Measurements from ENCODE around the gene MFSD6.

Gene MFSD6

GRCh38 chr2:190538201-190538600 lies 130.0 kb downstream of the MFSD6 start:
- no peak for DNase-seq (ENCODE audit: low read depth)
- no peak overlapping the region for H3K4me3 ChIP-seq (ENCODE audit: low read length)
- no peak for TF ChIP-seq CTCF (IDR thresholded peaks at IDR 0.05; ENCODE audit: insufficient read depth, low read depth, low read length, missing control alignments)

GRCh38 chr2:190540048-190540447 lies 131.9 kb downstream of the MFSD6 start:
- no peak for TF ChIP-seq CTCF (IDR thresholded peaks at IDR 0.05; ENCODE audit: insufficient read depth, low read depth, low read length, missing control alignments)
- DNase-seq (ENCODE audit: low read depth), result peak; percentile 23
- H3K4me3 ChIP-seq (ENCODE audit: low read length), result no peak overlapping the region

- TF ChIP-seq CTCF (IDR thresholded peaks at IDR 0.05; ENCODE audit: insufficient read depth, low read depth, low read length, missing control alignments), result no peak
- H3K4me3 ChIP-seq (ENCODE audit: low read length), result no peak overlapping the region
- DNase-seq (ENCODE audit: low read depth), result no peak
Measured at GRCh38 chr2:190545093-190545492, 136.9 kb downstream of the MFSD6 start.

- no peak for DNase-seq (ENCODE audit: low read depth)
- H3K4me3 ChIP-seq (ENCODE audit: low read length), result no peak overlapping the region
Measured at GRCh38 chr2:190545555-190546385, 137.6 kb downstream of the MFSD6 start.

GRCh38 chr2:190546734-190547133 lies 138.6 kb downstream of the MFSD6 start:
- no peak overlapping the region for H3K4me3 ChIP-seq (ENCODE audit: low read length)
- TF ChIP-seq CTCF (IDR thresholded peaks at IDR 0.05; ENCODE audit: insufficient read depth, low read depth, low read length, missing control alignments), result no peak
- no peak for DNase-seq (ENCODE audit: low read depth)

More at GRCh38 chr2:190545555-190546385, 137.6 kb downstream of the MFSD6 start:
- no peak for TF ChIP-seq CTCF (IDR thresholded peaks at IDR 0.05; ENCODE audit: insufficient read depth, low read depth, low read length, missing control alignments)

- no peak overlapping the region for H3K4me3 ChIP-seq (ENCODE audit: low read length)
- DNase-seq (ENCODE audit: low read depth), result peak; percentile 48
- TF ChIP-seq CTCF (IDR thresholded peaks at IDR 0.05; ENCODE audit: insufficient read depth, low read depth, low read length, missing control alignments), result no peak
Measured at GRCh38 chr2:190547886-190548285, 139.7 kb downstream of the MFSD6 start.

GRCh38 chr2:190550137-190550536 lies 142.0 kb downstream of the MFSD6 start:
- no peak for TF ChIP-seq CTCF (IDR thresholded peaks at IDR 0.05; ENCODE audit: insufficient read depth, low read depth, low read length, missing control alignments)
- no peak for DNase-seq (ENCODE audit: low read depth)
- no peak overlapping the region for H3K4me3 ChIP-seq (ENCODE audit: low read length)

All from epithelial cell of esophagus (primary cell).